A673 (cell line): ENCODE data around the gene ESPL1. TPM values are rescaled to one million over a fixed set of nuclear protein-coding genes. Genes with fewer than 3 reads are reported as not detected.
A peak's percentile ranks its signal among the peaks of the same experiment; 100 is the strongest.

ENCODE experiments used
- BruUV-seq: library from RNA; stranded (reverse); fragments of 400-500 nt; replicated peaks from 2 replicates; lab custom pipeline; 2021; lab: Mats Ljungman, UMichigan
- CTCF ChIA-PET: fragments of 300-600 bp; sonication (Branson Sonifier 250); formaldehyde crosslinking; loops from one replicate; lab custom pipeline; 2022; ENCODE audit warnings: antibody characterized with exemption; lab: Charles Lee
- POLR2A ChIA-PET: fragments of 300-600 bp; sonication (Branson Sonifier 250); formaldehyde crosslinking; loops from one replicate; lab custom pipeline; 2022; ENCODE audit warnings: antibody characterized with exemption; ENCODE audit not compliant: low non-redundant PET; lab: Charles Lee
- DNase-seq: peaks from one replicate; pipeline ENCODE4 v3.0.0-alpha.2; 2015; ENCODE audit warnings: low spot score
- H3K27ac ChIP-seq: fragments of 200-600 bp; sonication (generic); 2 replicates; pipeline ENCODE4 v1.5.1; 2016; ENCODE audit warnings: mixed run types, low read depth, mild to moderate bottlenecking, mixed read lengths, antibody characterized with exemption, low read length; ENCODE audit not compliant: poor library complexity, severe bottlenecking
- H3K27me3 ChIP-seq: fragments of 200-600 bp; sonication (generic); replicated peaks from 2 replicates; pipeline ENCODE4 v1.6.1; 2017; ENCODE audit warnings: mixed run types, low read depth, mild to moderate bottlenecking, mixed read lengths, antibody characterized with exemption, low read length; ENCODE audit not compliant: insufficient read depth, poor library complexity
- H3K36me3 ChIP-seq: fragments of 200-600 bp; sonication (generic); 2 replicates; pipeline ENCODE4 v1.6.1; 2016; ENCODE audit warnings: mixed run types, mild to moderate bottlenecking, mixed read lengths, antibody characterized with exemption, low read length; ENCODE audit not compliant: insufficient read depth, poor library complexity, severe bottlenecking
- H3K4me1 ChIP-seq: fragments of 200-600 bp; sonication (generic); 2 replicates; pipeline ENCODE4 v1.6.1; 2017; ENCODE audit warnings: mixed run types, mild to moderate bottlenecking, mixed read lengths, antibody characterized with exemption, low read length; ENCODE audit not compliant: insufficient read depth, poor library complexity, severe bottlenecking
- H3K4me3 ChIP-seq: fragments of 200-600 bp; sonication (generic); 2 replicates; pipeline ENCODE4 v1.5.1; 2016; ENCODE audit warnings: low read depth, mixed run types, mild to moderate bottlenecking, mixed read lengths, low read length; ENCODE audit not compliant: poor library complexity, severe bottlenecking
- H3K9me3 ChIP-seq: fragments of 200-600 bp; sonication (generic); 2 replicates; pipeline ENCODE4 v1.6.1; 2016; ENCODE audit warnings: mixed run types, low read depth, mild to moderate bottlenecking, mixed read lengths, antibody characterized with exemption, low read length; ENCODE audit not compliant: poor library complexity, severe bottlenecking
- CTCF ChIP-seq: fragments of 300-800, 200-600 bp; sonication (generic); conservative IDR thresholded peaks from 2 replicates; pipeline ENCODE4 v1.5.1; 2017; ENCODE audit warnings: low read depth, mild to moderate bottlenecking, antibody characterized with exemption, low read length, moderate library complexity, mixed read lengths
- EZH2 ChIP-seq: fragments of 200-600 bp; sonication (generic); IDR thresholded peaks from 2 replicates; pipeline ENCODE4 v1.6.1; 2017; ENCODE audit warnings: borderline replicate concordance, low read depth, mild to moderate bottlenecking, mixed read lengths, antibody characterized with exemption, low read length; ENCODE audit not compliant: poor library complexity, severe bottlenecking
- intact Hi-C: fragments of 100-400 bp; cut with micrococcal nuclease; formaldehyde crosslinking; loops from one replicate; pipeline ENCODE4 v1.10.0; 2022; ENCODE audit not compliant: unreplicated experiment
- total RNA-seq: library from RNA; stranded (reverse); gene quantifications from 2 replicates; pipeline ENCODE4 v1.2.3, GENCODE V29; 2021

ESPL1 gene
- total RNA-seq, 1 experiment from 2014 or later = 99.1 TPM

DNA sequence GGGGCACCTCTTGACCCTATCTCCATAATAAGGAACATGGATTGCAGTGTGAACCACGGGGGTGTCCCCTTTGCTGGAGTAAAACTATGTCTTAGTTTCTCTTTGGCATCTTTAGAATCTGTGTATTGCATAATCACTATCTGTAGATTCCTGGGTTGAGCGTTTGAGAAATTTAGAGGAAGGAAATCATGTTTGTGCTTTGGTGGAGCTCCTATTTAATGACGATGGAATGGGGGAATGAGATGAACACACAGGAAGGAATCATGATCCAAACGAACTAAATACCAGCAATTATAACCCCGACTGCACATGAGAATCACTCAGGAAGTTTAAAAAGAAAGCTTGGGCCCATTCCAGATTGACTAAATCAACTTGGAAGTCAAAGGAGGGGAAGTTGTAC is 30.1 kb downstream of the ESPL1 start:
- BruUV-seq = no TSS peak
- H3K36me3 ChIP-seq = peaks cover 40% of the 10 kb centered on the region
- ChIA-PET POLR2A (no interaction called here), CTCF (interaction anchor here (1.8 kb wide), 1 partner anchor 23 kb away, joined by 11 read pairs; the partner anchor contains the start of gene AAAS)
- H3K27me3 ChIP-seq = no peaks in the 10 kb centered on the region
- no peak for DNase-seq
- H3K9me3 ChIP-seq = no peaks in the 10 kb centered on the region
- H3K4me3 ChIP-seq = no peak overlapping the region
- no peak for TF ChIP-seq EZH2
- TF ChIP-seq CTCF = no peak
- H3K4me1 ChIP-seq = peaks cover 13% of the 10 kb centered on the region
- H3K27ac ChIP-seq = no peak overlapping the region
- intact Hi-C loops = no loop called here

DNA sequence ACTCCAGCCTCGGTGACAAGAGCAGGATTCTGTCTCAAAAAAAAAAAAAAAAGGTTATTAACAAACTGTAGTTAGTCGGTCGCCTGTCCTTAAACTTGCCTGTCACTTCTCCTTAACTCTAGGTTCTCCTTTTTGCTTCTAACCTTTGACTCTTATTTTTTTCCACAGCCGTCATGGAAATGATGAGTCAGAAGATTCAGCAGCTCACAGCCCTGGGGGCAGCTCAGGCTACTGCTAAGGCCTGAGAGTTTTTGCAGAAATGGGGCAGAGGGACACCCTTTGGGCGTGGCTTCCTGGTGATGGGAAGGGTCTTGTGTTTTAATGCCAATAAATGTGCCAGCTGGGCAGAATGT is 31.0 kb downstream of the ESPL1 start:
- no TSS peak for BruUV-seq
- H3K36me3 ChIP-seq = peaks cover 33% of the 10 kb centered on the region
- peak overlapping the region; percentile 73 for H3K4me3 ChIP-seq
- H3K9me3 ChIP-seq = no peaks in the 10 kb centered on the region
- POLR2A ChIA-PET = interaction anchor here (0.6 kb wide), 1 partner anchor 119 kb away, joined by 15 read pairs; no protein-coding TSS in a partner anchor
- CTCF ChIA-PET = interaction anchor here (0.7 to 1.8 kb wide), 2 partner anchors 23 to 86 kb away, joined by 4 to 11 read pairs; partner anchors contain the start of gene AAAS
- intact Hi-C loops = no loop called here
- TF ChIP-seq CTCF (no peak), EZH2 (no peak)
- H3K4me1 ChIP-seq = peaks cover 13% of the 10 kb centered on the region
- no peaks in the 10 kb centered on the region for H3K27me3 ChIP-seq
- peak; percentile 17 for DNase-seq
- no peak overlapping the region for H3K27ac ChIP-seq

- H3K27me3 ChIP-seq = no peaks in the 10 kb centered on the region
- intact Hi-C loops = no loop called here
- peaks cover 13% of the 10 kb centered on the region for H3K4me1 ChIP-seq
- CTCF ChIA-PET = interaction anchor here (0.7 to 1.8 kb wide), 2 partner anchors 22 to 86 kb away, joined by 4 to 11 read pairs; partner anchors contain the start of gene AAAS
- H3K9me3 ChIP-seq = no peaks in the 10 kb centered on the region
- H3K36me3 ChIP-seq = peaks cover 33% of the 10 kb centered on the region
- POLR2A ChIA-PET = interaction anchor here (0.6 kb wide), 2 partner anchors 77 to 120 kb away, joined by 15 to 17 read pairs; no protein-coding TSS in a partner anchor
- DNase-seq = peak; percentile 97
- peak within 1 kb of the TSS; percentile 73 for H3K4me3 ChIP-seq
- H3K27ac ChIP-seq = peak within 1 kb of the TSS; percentile 78
- BruUV-seq = no TSS peak
- TF ChIP-seq EZH2 (no peak), CTCF (0 out of 2 replicates have a peak, but pooled peaks have one; percentile 24)
These were observed 31.5 kb downstream of the ESPL1 start, which contains the start of gene MYG1 for GRCh38 chr12:53299454-53300180. Gene MYG1 (plus strand): TSS chr12:53299695. CDS start chr12:53299738, 43 bp downstream.
